ENCODE results near the gene STING1.

Gene STING1

GRCh38 chr5:139458580-139459407, 23.8 kb downstream of the STING1 start:
- TF ChIP-seq, protein P1, sequence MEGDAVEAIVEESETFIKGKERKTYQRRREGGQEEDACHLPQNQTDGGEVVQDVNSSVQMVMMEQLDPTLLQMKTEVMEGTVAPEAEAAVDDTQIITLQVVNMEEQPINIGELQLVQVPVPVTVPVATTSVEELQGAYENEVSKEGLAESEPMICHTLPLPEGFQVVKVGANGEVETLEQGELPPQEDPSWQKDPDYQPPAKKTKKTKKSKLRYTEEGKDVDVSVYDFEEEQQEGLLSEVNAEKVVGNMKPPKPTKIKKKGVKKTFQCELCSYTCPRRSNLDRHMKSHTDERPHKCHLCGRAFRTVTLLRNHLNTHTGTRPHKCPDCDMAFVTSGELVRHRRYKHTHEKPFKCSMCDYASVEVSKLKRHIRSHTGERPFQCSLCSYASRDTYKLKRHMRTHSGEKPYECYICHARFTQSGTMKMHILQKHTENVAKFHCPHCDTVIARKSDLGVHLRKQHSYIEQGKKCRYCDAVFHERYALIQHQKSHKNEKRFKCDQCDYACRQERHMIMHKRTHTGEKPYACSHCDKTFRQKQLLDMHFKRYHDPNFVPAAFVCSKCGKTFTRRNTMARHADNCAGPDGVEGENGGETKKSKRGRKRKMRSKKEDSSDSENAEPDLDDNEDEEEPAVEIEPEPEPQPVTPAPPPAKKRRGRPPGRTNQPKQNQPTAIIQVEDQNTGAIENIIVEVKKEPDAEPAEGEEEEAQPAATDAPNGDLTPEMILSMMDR (IDR thresholded peaks at IDR 0.05; ENCODE audit: control insufficient read depth, insufficient read depth, low read depth, low read length, missing control alignments): no peak
- DNase-seq (ENCODE audit: low read depth): no peak
- no peak overlapping the region for H3K4me3 ChIP-seq (ENCODE audit: control insufficient read depth, low read depth, low read length)

- H3K4me3 ChIP-seq (ENCODE audit: control insufficient read depth, low read depth, low read length): no peak overlapping the region
- TF ChIP-seq, protein P1 (IDR thresholded peaks at IDR 0.05; ENCODE audit: control insufficient read depth, insufficient read depth, low read depth, low read length, missing control alignments): no peak
- no peak for DNase-seq (ENCODE audit: low read depth)
These were observed 24.8 kb downstream of the STING1 start for GRCh38 chr5:139457653-139458306.

GRCh38 chr5:139457241-139457640, 25.3 kb downstream of the STING1 start:
- DNase-seq (ENCODE audit: low read depth): no peak
- TF ChIP-seq, protein P1 (IDR thresholded peaks at IDR 0.05; ENCODE audit: control insufficient read depth, insufficient read depth, low read depth, low read length, missing control alignments): no peak
- H3K4me3 ChIP-seq (ENCODE audit: control insufficient read depth, low read depth, low read length): no peak overlapping the region

- TF ChIP-seq, protein P1 (IDR thresholded peaks at IDR 0.05; ENCODE audit: control insufficient read depth, insufficient read depth, low read depth, low read length, missing control alignments): no peak
- H3K4me3 ChIP-seq (ENCODE audit: control insufficient read depth, low read depth, low read length): no peak overlapping the region
These were observed 25.8 kb downstream of the STING1 start for GRCh38 chr5:139456776-139457175.

DNA sequence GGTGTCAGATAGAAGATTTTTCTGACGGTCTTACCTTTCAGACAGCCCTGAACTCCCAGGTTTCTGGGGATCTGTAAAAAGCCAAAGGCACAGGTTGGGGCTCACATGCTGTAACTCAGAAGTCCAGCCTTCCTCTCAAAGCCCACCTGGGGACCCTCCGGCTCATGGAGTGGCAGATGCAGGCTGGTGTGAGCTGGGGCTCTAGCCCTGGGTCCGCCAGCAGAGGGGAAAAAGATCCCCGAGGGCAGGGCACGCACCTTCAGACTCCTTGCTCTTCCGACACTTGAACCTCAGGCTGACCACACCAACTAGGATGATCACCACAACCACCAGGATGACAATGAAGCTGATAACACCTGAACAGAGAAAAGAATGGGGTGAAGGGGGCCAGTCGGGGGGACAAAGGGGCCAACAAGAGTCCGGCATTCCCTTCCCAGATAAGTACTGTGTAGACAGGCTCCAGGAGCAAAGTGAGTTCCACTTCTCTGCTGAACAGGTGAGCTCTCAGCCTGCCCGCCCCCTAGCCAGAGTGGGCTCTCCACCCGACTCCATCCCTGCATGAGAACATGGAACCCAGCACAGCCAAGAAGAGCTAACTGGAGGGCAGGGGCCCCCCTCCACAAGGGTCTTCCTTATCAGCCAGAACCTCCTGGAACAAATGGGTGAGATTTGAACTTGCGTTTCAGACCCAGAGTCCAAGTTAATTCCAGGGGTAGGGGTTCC, 27.8 kb downstream of the STING1 start:
- DNase-seq (ENCODE audit: low read depth): no peak
- TF ChIP-seq, protein P1 (IDR thresholded peaks at IDR 0.05; ENCODE audit: control insufficient read depth, insufficient read depth, low read depth, low read length, missing control alignments): no peak
- no peak overlapping the region for H3K4me3 ChIP-seq (ENCODE audit: control insufficient read depth, low read depth, low read length)

More at GRCh38 chr5:139456776-139457175, 25.8 kb downstream of the STING1 start:
- no peak for DNase-seq (ENCODE audit: low read depth)

DNA sequence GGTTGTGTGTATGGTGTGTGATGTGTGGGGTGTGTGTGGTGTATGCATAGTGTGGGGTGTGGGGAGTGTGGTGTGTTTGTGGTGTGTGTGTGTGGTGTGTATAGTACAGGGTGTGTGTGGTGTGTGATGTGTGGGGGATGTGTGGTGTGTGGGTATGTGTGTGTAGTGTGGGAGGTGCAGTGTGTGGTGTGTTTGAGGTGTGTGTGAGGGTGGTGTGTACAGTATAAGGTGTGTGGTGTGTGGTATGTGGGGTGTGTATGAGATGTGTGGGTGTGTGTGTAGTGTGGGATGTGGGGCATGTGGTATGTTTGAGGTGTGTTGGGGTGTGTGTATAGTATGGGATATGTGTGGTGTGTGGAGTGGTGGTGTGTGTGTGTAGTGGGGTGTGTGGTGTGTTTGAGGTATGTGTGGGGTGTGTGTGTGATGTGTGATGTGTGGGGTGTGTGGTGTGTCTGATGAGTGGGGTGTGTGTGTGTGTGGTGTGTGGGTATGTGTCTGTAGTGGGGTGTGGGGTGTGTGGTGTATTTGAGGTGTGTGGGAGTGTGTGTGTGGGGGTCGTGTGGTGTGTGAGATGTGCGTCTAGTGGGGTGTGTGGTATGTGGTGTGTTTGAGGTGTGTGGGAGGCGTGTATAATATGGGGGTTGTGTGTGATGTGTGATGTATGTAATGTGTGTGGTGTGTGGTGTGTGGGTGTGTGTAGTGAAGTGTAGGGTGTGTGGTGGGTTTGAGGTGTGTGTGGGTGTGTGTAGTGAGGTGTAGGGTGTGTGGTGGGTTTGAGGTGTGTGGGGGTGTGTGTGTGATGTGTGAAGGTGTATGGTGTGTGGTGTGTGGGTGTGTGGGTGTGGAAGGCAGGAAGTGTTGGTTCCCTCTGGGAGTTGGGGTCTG, 28.6 kb downstream of the STING1 start:
- no peak for DNase-seq (ENCODE audit: low read depth)
- TF ChIP-seq, protein P1 (IDR thresholded peaks at IDR 0.05; ENCODE audit: control insufficient read depth, insufficient read depth, low read depth, low read length, missing control alignments): no peak
- H3K4me3 ChIP-seq (ENCODE audit: control insufficient read depth, low read depth, low read length): no peak overlapping the region
